NCI-H524 treated with DMSO at 0.1 percent for 48 hours (cell line): Measurements from ENCODE around the gene HSF2.

ENCODE experiments used
- DNase-seq: peaks from one replicate; lab custom pipeline; 2025; lab: John Stamatoyannopoulos, UW

Gene HSF2

GRCh38 chr6:122399348-122400120, at the start of gene HSF2:
HSF2 (plus strand) TSS chr6:122399652; CDS start chr6:122399738, 86 bp downstream.
- DNase-seq: peak; percentile 64

- DNase-seq: no peak
Observed at GRCh38 chr6:122352981-122353664, 46.3 kb upstream of the HSF2 start.

- DNase-seq: no peak
Observed at GRCh38 chr6:122360809-122361208, 38.6 kb upstream of the HSF2 start.

- no peak for DNase-seq
Observed at GRCh38 chr6:122361314-122361979, 38.0 kb upstream of the HSF2 start.

GRCh38 chr6:122363769-122364483, 35.5 kb upstream of the HSF2 start:
- peak; percentile 80 for DNase-seq

- peak; percentile 14 for DNase-seq
Observed at GRCh38 chr6:122365775-122366403, 33.6 kb upstream of the HSF2 start.

- DNase-seq: no peak
Observed at GRCh38 chr6:122367171-122367570, 32.3 kb upstream of the HSF2 start.

- no peak for DNase-seq
Observed at GRCh38 chr6:122369536-122369935, 29.9 kb upstream of the HSF2 start.

- DNase-seq: no peak
Observed at GRCh38 chr6:122372647-122373046, 26.8 kb upstream of the HSF2 start.

- DNase-seq: no peak
Observed at GRCh38 chr6:122374307-122374706, 25.1 kb upstream of the HSF2 start.

- no peak for DNase-seq
Observed at GRCh38 chr6:122376246-122376645, 23.2 kb upstream of the HSF2 start.

GRCh38 chr6:122381494-122382265, 17.8 kb upstream of the HSF2 start:
- peak; percentile 28 for DNase-seq

- no peak for DNase-seq
Observed at GRCh38 chr6:122385857-122386612, 13.4 kb upstream of the HSF2 start.

GRCh38 chr6:122388945-122389344, 10.5 kb upstream of the HSF2 start:
- DNase-seq: no peak

GRCh38 chr6:122389704-122390372, 9.6 kb upstream of the HSF2 start:
- no peak for DNase-seq

- DNase-seq: no peak
Observed at GRCh38 chr6:122392564-122393350, 6.7 kb upstream of the HSF2 start.

- DNase-seq: no peak
Observed at GRCh38 chr6:122393351-122393896, 6.0 kb upstream of the HSF2 start.

- DNase-seq: no peak
Observed at GRCh38 chr6:122394016-122394415, 5.4 kb upstream of the HSF2 start.

GRCh38 chr6:122399055-122399347, 451 bp upstream of the HSF2 start:
- no peak for DNase-seq
